ENCODE measurements around the gene ACSF2.

DNA sequence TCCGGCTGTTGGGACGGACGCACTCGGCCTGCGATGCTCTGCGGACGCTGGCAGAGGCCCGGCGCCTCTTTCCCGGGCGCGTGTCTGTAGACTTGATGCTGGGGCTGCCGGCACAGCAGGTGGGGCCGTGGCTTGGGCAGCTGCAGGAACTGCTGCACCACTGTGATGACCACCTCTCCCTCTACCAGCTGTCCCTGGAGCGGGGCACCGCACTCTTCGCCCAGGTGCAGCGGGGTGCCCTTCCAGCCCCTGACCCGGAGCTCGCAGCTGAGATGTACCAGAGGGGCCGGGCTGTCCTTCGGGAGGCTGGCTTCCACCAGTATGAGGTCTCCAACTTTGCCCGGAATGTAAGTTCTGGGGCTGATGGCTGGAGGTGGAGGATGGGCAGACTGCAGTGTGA lies 56.1 kb downstream of the ACSF2 start:
- TF ChIP-seq EZH2 (IDR thresholded peaks at IDR 0.05; ENCODE audit: borderline replicate concordance, low read depth, low read length, severe bottlenecking): no peak
- TF ChIP-seq, protein P1, sequence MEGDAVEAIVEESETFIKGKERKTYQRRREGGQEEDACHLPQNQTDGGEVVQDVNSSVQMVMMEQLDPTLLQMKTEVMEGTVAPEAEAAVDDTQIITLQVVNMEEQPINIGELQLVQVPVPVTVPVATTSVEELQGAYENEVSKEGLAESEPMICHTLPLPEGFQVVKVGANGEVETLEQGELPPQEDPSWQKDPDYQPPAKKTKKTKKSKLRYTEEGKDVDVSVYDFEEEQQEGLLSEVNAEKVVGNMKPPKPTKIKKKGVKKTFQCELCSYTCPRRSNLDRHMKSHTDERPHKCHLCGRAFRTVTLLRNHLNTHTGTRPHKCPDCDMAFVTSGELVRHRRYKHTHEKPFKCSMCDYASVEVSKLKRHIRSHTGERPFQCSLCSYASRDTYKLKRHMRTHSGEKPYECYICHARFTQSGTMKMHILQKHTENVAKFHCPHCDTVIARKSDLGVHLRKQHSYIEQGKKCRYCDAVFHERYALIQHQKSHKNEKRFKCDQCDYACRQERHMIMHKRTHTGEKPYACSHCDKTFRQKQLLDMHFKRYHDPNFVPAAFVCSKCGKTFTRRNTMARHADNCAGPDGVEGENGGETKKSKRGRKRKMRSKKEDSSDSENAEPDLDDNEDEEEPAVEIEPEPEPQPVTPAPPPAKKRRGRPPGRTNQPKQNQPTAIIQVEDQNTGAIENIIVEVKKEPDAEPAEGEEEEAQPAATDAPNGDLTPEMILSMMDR (IDR thresholded peaks at IDR 0.05; ENCODE audit: extremely low read depth in 1 of 2, insufficient read depth in 1 of 2, low read depth in 1 of 2, low read length in 2 of 2): no peak

Measured in endothelial cell of umbilical vein (primary cell).